SK-N-DZ (cell line): Measurements from ENCODE around the gene PPP1R1B.

ENCODE experiments used
- DNase-seq: peaks from one replicate; pipeline ENCODE4 v3.0.0-alpha.2; 2015; ENCODE audit warnings: low spot score

Gene PPP1R1B

DNA sequence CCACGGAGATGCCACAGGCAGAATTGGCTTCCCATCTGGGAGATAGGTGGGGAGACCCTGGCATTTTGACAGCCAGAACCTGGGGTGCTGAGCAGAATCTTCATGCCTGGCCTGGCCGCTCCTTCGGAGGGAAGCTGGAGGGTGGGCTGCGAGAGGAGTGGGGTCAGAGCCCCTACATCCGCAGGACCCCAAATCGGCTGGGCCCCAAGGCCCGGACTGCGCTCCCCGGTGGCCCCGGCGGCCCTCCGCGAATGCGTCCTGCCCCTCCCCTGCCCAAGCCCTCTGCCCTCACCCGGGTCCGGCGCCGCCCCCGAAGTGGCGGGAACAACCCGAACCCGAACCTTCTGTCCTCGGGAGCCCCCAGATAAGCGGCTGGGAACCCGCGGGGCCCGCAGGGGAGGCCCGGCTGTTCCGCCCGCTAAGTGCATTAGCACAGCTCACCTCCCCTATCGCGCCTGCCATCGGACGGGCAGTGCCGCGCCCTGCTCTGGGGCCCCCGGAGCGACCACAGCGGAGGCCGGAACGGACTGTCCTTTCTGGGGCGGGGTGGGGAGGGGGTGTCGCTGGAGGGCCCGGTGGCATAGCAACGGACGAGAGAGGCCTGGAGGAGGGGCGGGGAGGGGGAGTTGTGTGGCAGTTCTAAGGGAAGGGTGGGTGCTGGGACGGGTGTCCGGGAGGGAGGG lies 40.7 kb downstream of the PPP1R1B start:
- no peak for DNase-seq

GRCh38 chr17:39667945-39668924 lies 41.5 kb downstream of the PPP1R1B start, which contains the start of gene PNMT:
PNMT (plus strand) TSS chr17:39668453; CDS start chr17:39668476, 23 bp downstream.
- DNase-seq, result peak; percentile 68

DNA sequence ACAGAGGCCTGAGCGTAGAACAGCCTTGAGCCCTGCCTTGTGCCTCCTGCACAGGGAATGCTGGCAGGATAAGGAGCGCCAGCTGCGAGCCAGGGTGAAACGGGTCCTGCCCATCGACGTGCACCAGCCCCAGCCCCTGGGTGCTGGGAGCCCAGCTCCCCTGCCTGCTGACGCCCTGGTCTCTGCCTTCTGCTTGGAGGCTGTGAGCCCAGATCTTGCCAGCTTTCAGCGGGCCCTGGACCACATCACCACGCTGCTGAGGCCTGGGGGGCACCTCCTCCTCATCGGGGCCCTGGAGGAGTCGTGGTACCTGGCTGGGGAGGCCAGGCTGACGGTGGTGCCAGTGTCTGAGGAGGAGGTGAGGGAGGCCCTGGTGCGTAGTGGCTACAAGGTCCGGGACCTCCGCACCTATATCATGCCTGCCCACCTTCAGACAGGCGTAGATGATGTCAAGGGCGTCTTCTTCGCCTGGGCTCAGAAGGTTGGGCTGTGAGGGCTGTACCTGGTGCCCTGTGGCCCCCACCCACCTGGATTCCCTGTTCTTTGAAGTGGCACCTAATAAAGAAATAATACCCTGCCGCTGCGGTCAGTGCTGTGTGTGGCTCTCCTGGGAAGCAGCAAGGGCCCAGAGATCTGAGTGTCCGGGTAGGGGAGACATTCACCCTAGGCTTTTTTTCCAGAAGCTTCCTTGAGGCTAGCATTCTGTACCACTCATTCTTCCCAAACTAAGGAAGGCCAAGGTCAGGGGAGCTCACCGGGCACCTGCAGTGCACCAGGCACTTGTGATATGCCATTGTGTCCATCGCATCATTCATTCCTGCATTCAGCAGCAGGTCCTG lies 43.4 kb downstream of the PPP1R1B start:
- DNase-seq, result no peak

DNA sequence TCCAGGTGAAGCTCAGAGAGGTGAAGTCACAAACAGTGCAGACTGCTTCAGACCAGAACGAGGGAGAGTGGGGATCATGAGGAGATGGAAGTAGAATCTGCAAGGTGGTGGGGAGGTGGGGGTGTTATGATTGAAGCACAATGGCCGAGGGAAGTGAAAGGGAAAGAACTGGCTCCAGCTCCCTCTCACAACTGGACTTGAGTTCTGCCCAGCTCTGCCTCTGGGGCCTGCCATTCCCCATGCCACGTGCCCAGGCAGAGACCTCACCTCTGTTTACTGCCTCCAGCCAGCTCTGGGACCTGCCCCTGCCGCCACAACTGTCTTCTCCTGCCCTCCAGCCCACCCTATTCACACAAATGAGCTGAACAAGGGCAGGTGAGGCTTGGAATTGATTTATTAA lies 44.0 kb downstream of the PPP1R1B start:
- no peak for DNase-seq

DNA sequence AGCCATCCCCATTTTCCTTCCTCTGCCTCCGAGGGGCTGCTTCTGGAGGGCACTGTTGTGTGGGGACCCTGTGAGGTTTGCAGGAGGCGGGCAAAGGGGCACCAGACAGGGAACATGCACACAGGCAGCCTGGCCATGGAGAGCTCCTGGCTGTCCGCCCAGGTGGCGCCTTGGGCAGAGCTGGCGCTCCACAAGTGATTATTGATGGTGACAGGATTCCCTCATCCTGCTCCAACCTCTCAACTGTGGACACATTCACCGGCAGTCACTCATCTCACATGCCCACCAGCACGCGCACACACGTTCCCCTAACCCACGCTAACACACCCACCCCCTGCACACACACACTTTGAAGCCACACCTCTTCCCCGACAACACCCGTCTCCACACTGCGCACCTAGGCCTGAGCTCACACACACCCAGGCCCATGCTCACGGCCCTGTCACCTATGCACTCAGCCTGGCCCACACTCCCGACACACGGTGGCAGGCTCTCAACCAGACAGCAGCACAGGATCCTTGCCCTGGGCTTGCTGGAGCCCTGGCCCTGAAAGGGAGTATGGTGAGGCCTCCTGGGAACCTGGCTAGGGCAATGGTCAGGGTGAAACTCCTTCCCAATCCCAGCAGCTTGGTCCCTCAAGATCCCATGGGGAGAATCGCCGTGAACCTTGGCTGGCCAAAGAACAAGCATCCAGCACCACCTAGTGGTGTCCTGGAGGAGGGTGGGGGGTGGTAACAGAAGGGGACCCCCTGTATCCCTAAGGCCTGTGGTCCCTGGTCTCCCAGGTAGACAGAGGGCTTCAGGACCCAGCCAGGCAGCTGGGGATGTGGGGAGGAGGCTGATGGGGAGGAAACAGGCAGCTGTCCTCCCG lies 45.1 kb downstream of the PPP1R1B start:
- peak; percentile 63 for DNase-seq

GRCh38 chr17:39672522-39673334 lies 46.0 kb downstream of the PPP1R1B start:
- no peak for DNase-seq

GRCh38 chr17:39673335-39674081 lies 46.8 kb downstream of the PPP1R1B start:
- DNase-seq, result no peak

DNA sequence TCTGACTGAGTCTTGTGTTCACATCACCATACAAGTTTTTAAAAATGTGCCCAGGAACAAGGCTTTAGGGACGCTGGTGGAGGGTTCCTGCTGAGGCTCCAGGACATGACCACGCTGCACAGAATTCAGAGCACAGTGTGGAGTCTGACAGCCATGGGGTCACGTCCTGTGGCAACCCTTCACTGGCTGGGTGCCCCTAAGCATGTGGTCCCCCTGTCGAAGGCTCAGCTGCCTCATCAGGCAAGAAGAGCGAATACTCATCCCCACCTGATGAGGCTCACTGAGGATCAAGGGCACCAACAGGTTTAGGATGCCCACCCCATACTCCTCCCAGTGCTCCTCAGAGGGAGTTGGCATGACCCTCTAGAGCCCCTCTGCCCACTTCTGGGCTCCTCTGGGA lies 47.4 kb downstream of the PPP1R1B start:
- no peak for DNase-seq

DNA sequence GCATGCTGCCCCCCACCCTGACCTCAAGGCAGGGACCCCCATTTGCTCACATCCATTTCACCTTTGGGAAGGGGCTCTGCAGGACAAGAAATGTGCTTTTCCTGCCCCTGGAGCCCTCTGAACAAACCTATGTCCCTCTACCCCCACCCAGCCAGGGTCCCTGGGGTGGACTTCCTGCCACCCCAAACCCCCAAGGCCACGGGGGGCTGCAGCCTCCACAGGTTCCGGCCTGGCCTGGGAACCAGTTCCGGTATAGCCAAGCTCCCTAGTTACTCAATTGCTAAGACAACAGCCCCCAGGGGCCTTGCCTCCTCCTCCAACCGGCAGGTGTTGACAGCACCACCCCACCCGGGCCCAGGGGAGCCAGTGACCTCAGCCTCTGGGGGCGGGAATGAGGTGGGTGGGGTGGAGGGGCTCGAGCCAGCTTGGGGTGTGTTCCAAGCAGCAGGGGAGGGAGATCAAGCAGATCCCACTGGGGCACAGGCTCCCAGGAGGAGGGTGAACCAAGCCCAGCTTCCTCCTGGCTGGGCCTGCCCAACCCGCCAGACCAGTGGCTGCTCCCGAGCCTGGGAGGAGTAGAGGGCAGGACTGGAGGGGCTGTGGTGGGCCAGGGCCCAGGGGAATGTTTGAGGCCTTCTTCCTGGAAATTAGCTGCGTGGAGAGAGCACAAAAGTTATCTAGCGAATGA lies 48.1 kb downstream of the PPP1R1B start:
- DNase-seq, result no peak

DNA sequence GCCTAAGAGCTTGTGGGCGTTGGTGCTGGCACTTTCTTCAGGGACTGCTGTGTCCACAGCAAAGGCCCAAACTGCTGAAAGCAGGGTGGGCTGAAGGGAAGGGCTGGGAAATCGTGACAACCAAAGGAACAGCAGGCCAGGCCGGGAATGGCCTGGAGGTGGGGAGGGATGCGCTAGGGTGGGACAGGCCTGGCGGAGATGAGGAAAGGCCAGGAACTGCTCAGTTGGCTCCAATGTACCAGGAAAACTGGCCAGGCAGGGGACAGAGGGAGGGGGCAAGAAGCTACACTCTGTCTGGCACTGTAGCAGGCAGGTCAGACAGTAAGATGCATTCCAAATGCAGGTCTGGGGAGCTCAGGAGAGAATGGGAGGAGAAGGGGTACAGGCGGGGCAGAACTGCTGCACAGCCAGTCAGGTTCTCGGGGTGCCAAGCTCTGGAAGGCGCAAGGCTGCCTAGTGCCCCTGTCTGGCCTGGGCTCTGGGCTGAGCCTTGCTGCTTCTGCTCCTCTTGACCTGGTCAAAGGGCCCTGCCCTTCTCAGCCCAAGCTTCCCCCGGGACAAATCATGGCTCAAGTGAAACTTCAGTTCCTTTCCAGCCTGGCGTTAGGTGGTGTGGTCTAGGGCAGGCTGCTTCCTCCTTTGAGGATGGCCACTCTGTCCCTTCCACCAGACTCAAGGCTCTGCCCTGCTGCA lies 48.8 kb downstream of the PPP1R1B start:
- DNase-seq, result no peak

DNA sequence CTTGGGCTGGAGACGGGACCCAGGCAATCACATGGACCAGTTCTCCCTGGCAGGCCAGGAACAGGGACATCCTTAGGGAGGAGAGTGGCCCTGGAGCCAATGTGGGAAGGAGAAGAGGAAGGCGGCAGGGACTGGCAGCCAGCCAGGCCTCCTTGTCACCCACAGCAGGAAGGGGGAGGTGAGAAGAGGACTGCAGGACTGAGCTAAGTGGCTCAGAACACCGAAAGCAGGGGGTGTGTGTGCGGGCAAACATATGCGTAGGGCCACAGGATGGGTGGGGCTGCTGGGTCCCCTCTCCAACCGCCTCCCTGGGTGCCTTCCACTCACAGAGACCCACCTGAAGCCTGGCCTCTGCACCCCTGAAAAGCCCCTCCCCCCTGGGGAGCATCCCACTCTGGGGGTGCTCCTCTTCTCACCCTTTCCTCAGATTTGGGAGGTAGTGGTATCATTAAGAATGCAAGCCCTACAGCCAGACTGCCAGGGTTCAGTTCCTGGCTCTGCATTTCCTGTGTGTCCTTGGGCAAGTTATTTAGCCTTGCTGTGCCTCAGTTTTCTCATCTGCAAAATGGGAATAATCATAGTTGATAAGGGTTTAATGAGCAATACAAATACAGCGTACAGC lies 49.6 kb downstream of the PPP1R1B start:
- no peak for DNase-seq

DNA sequence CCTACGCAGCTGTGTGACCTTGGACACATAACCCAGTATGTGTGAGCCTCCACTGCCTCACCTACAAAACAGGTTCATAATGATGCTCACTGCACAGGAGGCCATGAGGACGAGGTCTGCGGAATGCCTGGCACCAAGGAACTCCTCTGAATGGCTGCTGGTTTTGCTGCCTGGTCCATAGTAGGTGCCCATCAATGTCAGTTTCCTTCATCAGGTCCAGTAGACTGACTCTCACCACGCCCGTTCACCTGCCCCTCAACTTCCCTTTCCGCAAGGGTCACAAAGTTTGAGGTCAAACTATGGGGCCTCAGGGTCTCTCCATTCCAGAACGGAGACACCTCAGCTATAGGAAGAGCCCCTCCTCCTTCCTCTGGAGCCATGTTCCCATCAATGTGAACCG lies 50.3 kb downstream of the PPP1R1B start:
- DNase-seq, result no peak

- DNase-seq, result no peak
Measured at GRCh38 chr17:39677542-39678339, 51.0 kb downstream of the PPP1R1B start.

DNA sequence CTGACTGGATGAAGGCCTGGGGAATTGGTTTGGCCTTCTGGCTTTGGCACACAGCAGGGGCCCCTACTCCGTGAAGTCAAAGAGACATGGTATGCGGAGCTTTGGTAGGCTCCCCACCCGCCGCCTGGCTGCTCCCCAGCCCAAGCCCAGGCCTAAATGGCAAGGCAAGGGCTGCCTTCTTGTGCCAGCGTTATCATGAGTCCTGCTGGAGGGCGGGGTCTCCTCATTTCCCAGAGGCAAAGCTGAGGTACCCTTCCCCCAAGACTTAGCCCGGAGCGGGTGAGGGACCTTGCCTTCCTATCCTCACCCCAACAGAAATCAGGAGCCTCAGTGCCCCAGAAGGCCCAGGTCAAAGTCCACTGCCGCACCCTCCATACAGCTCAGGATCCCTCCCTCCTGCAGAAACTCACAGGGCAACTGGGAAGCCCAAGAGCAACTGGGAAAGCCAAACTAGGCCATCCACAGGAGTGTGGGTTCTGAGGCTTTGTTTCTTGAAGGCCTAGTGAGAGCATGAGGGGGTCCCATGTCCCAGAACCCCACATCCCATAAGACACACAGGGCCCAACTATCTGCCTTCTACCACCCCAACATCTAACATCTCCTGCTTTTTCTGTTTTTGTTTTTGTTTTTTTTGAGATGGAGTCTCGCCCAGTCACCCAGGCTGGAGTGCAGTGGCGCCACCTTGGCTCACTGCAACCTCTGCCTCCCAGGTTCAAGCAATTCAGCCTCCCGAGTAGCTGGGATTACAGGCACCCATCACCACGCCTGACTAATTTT lies 51.8 kb downstream of the PPP1R1B start:
- DNase-seq, result no peak

DNA sequence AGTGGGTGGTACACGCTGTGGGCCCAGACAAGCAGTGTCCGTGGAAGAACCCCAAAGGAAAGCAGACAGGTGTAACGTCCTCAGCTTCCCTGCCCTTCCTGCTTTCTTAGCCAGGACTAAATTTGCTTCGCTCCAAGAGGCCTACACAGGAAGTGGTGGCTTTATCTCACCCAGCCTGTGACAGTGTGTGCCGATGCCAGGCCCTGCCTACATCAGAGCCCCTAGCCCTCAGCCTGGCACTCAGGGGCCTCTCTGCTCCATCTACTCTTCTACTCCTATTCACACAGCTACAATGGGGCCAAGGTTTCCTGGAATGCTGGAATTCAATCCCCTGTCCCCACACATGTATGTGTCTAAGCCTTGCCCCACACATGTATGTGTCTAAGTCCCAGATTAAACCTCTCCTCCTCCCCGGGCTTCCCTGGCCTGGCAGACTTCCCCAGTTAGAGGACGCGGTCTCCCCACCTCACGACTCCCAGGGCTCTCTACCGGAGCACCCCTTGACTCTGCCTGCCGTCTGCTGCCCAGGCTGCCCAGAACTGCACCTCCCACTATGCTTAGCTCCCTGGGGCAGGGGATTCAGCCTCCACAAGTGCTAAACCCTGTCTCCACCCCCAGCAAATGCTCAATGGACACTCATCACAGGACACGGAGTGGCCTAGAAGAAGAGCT lies 52.9 kb downstream of the PPP1R1B start:
- no peak for DNase-seq
